Measurements from ENCODE around the gene FAM124A.

The FAM124A gene

GRCh38 chr13:51221108-51221507 is 1.1 kb upstream of the FAM124A start:
- DNase-seq, result peak in 1 of 2 experiments; percentile 28

DNA sequence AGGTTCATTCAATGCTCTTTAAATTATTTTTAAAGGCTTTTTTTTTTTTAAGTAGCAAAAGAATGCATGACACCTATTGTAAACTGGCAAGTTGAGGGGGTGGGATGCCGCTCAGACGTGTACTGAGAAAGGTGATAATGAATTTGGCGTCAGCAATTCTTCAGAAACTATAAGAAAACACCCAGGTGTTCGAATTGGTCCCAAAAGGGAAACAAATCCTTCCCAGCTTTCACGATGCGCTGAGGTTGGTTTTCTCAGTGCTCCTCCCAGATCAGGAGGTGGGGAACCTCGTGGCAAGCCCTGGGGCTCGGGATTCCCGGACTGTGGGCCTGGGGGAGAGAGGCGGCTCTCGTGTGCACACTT is 543 bp upstream of the FAM124A start:
- DNase-seq, result no peak

GRCh38 chr13:51222686-51223559 is 725 bp downstream of the FAM124A start:
- DNase-seq, result peak; percentile 69 to 86

GRCh38 chr13:51223560-51224270 is 1.5 kb downstream of the FAM124A start:
- DNase-seq, result no peak

DNA sequence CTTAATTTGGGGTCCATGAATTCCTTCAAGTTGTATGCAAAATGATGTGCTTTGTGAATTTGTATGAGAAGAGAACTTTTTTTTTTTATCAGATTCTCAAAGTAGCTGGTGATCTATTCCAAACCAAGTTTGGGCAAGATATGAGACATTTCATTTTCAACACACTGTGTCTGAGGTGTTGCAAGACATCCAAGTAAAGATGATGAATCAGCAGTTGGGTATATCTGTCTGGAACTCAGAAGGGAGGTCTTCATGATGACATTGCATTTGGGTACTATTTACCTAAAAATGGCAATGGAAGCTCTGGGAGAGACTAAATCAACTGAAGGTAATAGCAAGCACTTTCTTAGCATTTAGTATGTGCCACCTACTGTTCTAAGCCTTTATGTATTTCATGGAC is 2.8 kb downstream of the FAM124A start:
- DNase-seq, result no peak

GRCh38 chr13:51227404-51227803 is 5.2 kb downstream of the FAM124A start:
- DNase-seq, result no peak

DNA sequence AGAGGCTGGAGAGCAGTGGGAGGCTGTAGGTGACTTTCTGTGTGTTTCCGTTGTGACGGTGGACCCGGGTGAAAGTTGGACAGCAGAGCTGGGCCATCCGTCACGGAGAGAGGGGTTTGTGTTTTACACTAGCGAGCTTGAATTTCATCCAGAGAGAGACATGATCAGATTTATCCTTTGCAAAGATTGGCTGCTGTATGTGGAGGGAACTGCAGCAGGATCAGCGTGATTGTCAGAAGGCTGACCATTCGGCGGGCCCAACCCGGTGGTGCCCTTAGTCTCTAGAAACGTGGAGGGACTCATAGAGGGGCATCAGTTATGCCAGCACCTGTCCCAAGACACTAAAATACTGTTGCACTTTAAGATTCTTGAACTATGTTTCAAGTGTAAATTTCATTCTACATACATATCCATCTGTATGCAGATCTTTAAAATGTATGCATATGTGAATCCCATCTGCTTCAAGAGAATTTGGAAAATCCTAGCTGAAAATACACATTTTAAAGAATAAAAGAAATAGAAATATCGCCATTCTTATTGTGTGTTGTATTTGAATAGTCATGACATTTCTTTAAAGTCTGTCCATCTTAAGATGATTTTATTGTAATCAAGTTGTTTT is 7.0 kb downstream of the FAM124A start:
- no peak for DNase-seq

DNA sequence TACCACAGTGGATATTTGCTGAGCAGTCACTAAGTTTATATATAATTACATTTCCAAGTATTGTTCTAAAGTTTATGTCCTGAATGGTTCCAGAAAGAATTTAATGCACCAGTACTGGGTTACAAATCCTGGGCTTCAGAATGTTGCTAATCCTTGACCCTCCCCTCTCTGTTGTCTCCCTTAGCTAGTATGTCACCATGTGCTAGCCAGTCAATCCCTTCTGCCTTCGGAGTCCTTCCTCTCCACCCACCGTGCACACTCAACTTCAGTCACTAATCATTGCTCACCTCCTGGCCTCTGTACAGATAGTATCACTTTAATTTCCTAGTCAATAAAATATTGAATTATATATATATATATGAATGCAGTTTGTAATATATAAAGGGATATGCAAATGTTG is 7.5 kb downstream of the FAM124A start:
- DNase-seq, result no peak

- DNase-seq, result no peak
Observed at GRCh38 chr13:51230477-51231105, 8.4 kb downstream of the FAM124A start.

GRCh38 chr13:51231456-51231855 is 9.3 kb downstream of the FAM124A start:
- DNase-seq, result no peak

GRCh38 chr13:51232328-51232727 is 10.1 kb downstream of the FAM124A start:
- no peak for DNase-seq

DNA sequence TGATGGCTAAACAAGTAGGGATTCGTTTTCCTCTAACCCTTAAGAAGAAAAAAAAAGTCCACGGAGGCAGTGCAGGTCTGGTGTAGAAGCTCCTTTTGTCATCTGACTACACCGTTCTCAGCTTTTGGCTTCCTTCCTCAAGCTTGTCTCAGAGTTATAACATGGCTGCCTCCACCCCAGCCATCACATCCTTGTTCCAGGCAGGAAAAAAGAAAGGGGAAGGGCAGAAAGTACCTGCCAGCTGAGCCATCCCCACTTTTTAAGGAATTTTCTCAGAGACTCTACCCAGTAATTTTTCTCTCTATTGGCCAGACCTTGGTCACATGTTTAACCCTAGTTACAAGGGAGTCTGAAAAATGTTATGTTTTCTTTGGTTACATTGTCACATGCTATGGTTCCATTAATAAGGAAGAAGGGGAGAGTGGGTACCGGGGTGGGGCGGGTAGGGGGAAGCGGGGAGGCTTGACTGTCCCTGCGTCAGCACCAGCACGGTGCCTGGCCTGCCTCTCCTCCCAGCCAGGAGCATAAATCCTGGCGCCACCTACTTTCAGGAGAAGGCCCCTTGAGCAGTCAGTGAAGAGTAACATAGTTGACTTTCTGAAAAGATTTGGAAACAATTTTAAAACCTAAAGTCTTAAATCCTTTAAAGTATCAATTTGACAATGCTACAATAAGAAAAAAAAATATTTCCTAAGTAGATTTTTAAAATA is 11.1 kb downstream of the FAM124A start:
- DNase-seq, result no peak

DNA sequence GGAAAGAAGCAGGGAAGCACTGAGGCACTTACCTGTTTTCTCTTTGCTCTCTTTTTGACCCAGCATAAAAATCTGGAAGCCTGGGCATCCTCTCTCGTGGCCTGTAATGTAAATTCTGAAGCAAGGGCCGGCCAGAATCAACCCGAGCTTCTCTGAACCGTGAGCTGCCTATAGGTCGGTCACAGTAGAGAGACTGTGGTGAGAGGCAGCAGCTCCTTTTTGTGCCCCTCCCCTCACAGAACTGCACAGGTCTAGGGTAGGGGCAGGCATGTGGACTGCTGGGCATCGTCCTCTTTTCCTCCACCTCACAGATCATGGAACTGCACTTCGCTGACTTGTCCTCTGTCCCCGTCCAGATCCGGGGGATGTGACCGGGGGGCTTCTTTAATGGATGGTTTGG is 12.5 kb downstream of the FAM124A start:
- DNase-seq, result peak in 1 of 2 experiments; percentile 61

DNA sequence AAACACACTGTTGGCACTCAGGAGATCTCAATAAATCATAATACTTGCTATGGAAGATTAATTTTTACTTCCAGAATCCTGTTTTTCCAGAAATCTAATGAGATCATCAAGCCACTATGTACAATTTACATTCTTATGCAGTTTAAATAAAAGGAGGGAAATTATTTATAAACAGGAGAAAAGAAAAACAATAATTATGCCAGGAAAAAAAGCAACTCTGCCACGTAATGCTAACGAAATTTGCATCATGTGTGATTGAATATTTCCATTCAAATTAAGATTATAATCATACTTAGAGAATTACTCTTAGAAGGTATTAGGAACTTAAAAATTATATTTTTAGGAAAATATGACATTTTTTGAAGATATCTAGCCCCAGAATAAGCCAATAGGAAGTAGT is 13.0 kb downstream of the FAM124A start:
- no peak for DNase-seq

- peak in 1 of 2 experiments; percentile 67 for DNase-seq
Observed at GRCh38 chr13:51235756-51236490, 13.7 kb downstream of the FAM124A start.

DNA sequence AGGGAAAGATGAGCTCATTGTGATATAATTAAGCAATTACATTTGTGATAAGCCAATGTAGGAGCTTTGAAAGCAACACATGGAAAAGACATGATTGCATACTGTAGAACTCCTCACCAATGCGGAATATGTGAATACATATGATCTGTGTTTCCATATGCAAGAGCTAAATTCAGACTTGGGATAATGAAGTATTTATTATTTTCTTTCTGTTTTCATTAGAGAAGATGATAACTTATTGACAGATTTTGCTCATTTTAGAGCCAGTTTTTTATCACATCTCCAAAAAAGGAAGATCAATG is 14.2 kb downstream of the FAM124A start:
- DNase-seq, result no peak

DNA sequence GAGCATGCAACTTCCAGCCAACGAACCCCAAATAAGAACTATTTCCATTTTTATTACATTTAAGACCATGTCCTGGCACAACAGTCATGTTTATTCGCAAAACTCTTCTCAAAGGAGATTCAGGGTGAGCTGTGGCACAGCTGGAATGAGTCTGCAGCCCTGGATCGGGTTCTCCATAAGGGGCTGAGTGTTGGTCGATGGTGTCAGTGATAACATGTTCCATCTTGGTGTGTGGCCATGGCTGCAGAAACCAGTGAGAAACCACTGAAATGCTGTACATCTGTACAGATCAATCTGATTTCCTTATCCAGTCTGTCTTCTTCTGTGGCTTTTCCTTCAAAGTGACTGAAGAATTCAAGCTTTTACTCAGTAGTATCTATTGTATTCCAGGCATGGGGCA is 15.2 kb downstream of the FAM124A start:
- DNase-seq, result no peak

- DNase-seq, result no peak
Observed at GRCh38 chr13:51237887-51238286, 15.7 kb downstream of the FAM124A start.

DNA sequence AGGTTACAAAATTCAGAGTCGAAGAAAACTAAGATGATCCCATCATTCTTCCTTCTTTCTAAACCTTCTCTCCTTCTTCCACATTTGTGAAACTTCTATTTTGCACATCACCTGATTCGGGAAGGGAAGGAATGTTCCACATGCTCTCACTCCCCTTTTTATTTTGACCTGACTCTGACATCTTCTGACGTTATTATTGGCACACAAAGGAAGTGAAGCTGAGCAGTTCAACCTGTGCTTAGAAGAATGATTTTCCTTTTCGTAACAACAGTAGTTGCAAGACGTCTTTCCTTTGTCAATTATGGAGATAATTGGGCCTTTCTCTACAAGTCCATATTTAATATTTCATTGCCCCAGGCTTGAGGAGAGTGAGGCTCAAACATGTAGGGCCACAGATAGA is 18.0 kb downstream of the FAM124A start:
- DNase-seq, result no peak

DNA sequence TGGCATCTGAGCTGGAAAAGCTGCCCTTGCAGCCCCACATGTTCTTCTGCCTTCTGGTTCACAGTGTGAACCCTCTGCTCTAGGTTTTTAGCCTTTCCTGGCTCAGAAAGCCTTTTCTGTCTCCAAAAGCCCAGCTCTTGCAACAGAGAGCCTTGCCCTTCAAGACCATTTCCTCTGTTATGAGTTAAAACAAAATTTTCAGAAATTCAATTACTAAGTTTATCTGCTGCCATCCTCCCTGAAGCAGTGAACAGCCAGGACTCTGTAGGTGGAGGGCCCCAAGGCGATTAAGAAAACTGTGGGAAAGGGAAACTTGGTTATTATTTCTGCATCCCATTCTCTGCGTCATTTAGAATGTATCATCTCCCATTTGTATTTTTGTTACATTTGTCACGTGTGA is 18.8 kb downstream of the FAM124A start:
- no peak for DNase-seq

GRCh38 chr13:51241720-51242119 is 19.5 kb downstream of the FAM124A start:
- DNase-seq, result peak in 1 of 2 experiments; percentile 24

GRCh38 chr13:51243227-51243626 is 21.0 kb downstream of the FAM124A start:
- no peak for DNase-seq
